ENCODE results near the gene BAX.
A peak's percentile ranks its signal among the peaks of the same experiment; 100 is the strongest.
"Not testable (repeated sequence)": the region's sequence is repeated elsewhere in the genome, so short reads cannot be mapped to it uniquely, and the experiment has no call there.

The BAX gene
- total RNA-seq = 35.5 to 62.8 (median 52.0) reads per million in 9 experiments

- peaks cover 25% of the 10 kb centered on the region for H3K36me3 Mint-ChIP-seq (ENCODE audit: insufficient read depth)
- H3K4me1 Mint-ChIP-seq (ENCODE audit: low read depth in 2 of 2) = peaks cover 16 to 18% of the 10 kb centered on the region in 2 donors
- no peaks in the 10 kb centered on the region for H3K27me3 Mint-ChIP-seq
- DNase-seq (peak; percentile 68 to 77 (median 74)), ATAC-seq (replicated peaks) (peak; percentile 93)
- no peaks in the 10 kb centered on the region for H3K9me3 Mint-ChIP-seq
- H3K4me3 Mint-ChIP-seq = peak within 1 kb of the TSS; percentile 88 to 91
- H3K27ac Mint-ChIP-seq = peak within 1 kb of the TSS; percentile 89 to 91
These were observed at the start of gene BAX for GRCh38 chr19:48954595-48955307. TSS of gene BAX (plus strand) at chr19:48954875. CDS start at chr19:48954929, 54 bp downstream.

GRCh38 chr19:48905664-48906063 is 49.0 kb upstream of the BAX start:
- ATAC-seq (replicated peaks) (no peak), DNase-seq (no peak)
- Mint-ChIP-seq H3K36me3 (ENCODE audit: insufficient read depth) (peaks cover 59% of the 10 kb centered on the region), H3K27ac (no peak overlapping the region), H3K4me1 (ENCODE audit: low read depth in 2 of 2) (peaks cover 11 to 17% of the 10 kb centered on the region in 2 donors), H3K27me3 (no peaks in the 10 kb centered on the region), H3K9me3 (no peaks in the 10 kb centered on the region), H3K4me3 (no peak overlapping the region)

GRCh38 chr19:48906324-48906723 is 48.4 kb upstream of the BAX start:
- H3K9me3 Mint-ChIP-seq = no peaks in the 10 kb centered on the region
- ATAC-seq (replicated peaks) = no peak
- H3K4me1 Mint-ChIP-seq (ENCODE audit: low read depth in 2 of 2) = peaks cover 5 to 12% of the 10 kb centered on the region in 2 donors
- H3K27ac Mint-ChIP-seq = no peak overlapping the region
- DNase-seq = no peak
- H3K36me3 Mint-ChIP-seq (ENCODE audit: insufficient read depth) = peaks cover 66% of the 10 kb centered on the region
- H3K27me3 Mint-ChIP-seq = no peaks in the 10 kb centered on the region
- no peak overlapping the region for H3K4me3 Mint-ChIP-seq

- Mint-ChIP-seq H3K4me3 (no peak overlapping the region), H3K36me3 (ENCODE audit: insufficient read depth) (peaks cover 73% of the 10 kb centered on the region), H3K9me3 (no peaks in the 10 kb centered on the region), H3K27ac (peak overlapping the region in 1 of 2 donors; percentile 51), H3K4me1 (ENCODE audit: low read depth in 2 of 2) (peaks cover under 1 to 4% of the 10 kb centered on the region in 2 donors), H3K27me3 (no peaks in the 10 kb centered on the region)
- no peak for DNase-seq
- ATAC-seq (replicated peaks) = no peak
These were observed 47.0 kb upstream of the BAX start for GRCh38 chr19:48907671-48908070.

GRCh38 chr19:48909424-48910077 is 45.1 kb upstream of the BAX start:
- peaks cover 88% of the 10 kb centered on the region for H3K36me3 Mint-ChIP-seq (ENCODE audit: insufficient read depth)
- not testable (repeated sequence) for H3K27ac Mint-ChIP-seq; H3K9me3 Mint-ChIP-seq; DNase-seq; ATAC-seq (replicated peaks); H3K4me3 Mint-ChIP-seq; H3K4me1 Mint-ChIP-seq (ENCODE audit: low read depth in 2 of 2); H3K27me3 Mint-ChIP-seq

- ATAC-seq (replicated peaks) = no peak
- Mint-ChIP-seq H3K9me3 (no peaks in the 10 kb centered on the region), H3K27me3 (no peaks in the 10 kb centered on the region), H3K4me1 (ENCODE audit: low read depth in 2 of 2) (peaks cover 2 to 3% of the 10 kb centered on the region in 2 donors), H3K36me3 (ENCODE audit: insufficient read depth) (peaks cover 90% of the 10 kb centered on the region), H3K4me3 (no peak overlapping the region), H3K27ac (no peak overlapping the region)
- DNase-seq = no peak
These were observed 43.9 kb upstream of the BAX start for GRCh38 chr19:48910803-48911202.

- Mint-ChIP-seq H3K4me3 (no peak overlapping the region), H3K4me1 (ENCODE audit: low read depth in 2 of 2) (peaks cover 3 to 4% of the 10 kb centered on the region in 2 donors), H3K36me3 (ENCODE audit: insufficient read depth) (peaks cover 80% of the 10 kb centered on the region), H3K9me3 (no peaks in the 10 kb centered on the region), H3K27ac (peak overlapping the region in 1 of 2 donors; percentile 68), H3K27me3 (no peaks in the 10 kb centered on the region)
- peak in 2 of 3 experiments; percentile 22 to 25 for DNase-seq
- ATAC-seq (replicated peaks) = peak; percentile 67
These were observed 41.4 kb upstream of the BAX start for GRCh38 chr19:48913114-48913889.

- Mint-ChIP-seq H3K9me3 (no peaks in the 10 kb centered on the region), H3K4me3 (no peak overlapping the region), H3K27me3 (no peaks in the 10 kb centered on the region), H3K36me3 (ENCODE audit: insufficient read depth) (peaks cover 76% of the 10 kb centered on the region), H3K4me1 (ENCODE audit: low read depth in 2 of 2) (peaks cover 3 to 4% of the 10 kb centered on the region in 2 donors), H3K27ac (no peak overlapping the region)
- no peak for DNase-seq
- no peak for ATAC-seq (replicated peaks)
These were observed 40.5 kb upstream of the BAX start for GRCh38 chr19:48914181-48914580.

GRCh38 chr19:48915757-48916156 is 38.9 kb upstream of the BAX start:
- H3K27ac Mint-ChIP-seq = no peak overlapping the region
- no peak for ATAC-seq (replicated peaks)
- no peaks in the 10 kb centered on the region for H3K27me3 Mint-ChIP-seq
- no peaks in the 10 kb centered on the region for H3K9me3 Mint-ChIP-seq
- H3K36me3 Mint-ChIP-seq (ENCODE audit: insufficient read depth) = peaks cover 65% of the 10 kb centered on the region
- DNase-seq = no peak
- peaks cover 3 to 4% of the 10 kb centered on the region in 2 donors for H3K4me1 Mint-ChIP-seq (ENCODE audit: low read depth in 2 of 2)
- H3K4me3 Mint-ChIP-seq = no peak overlapping the region

GRCh38 chr19:48918071-48918470 is 36.6 kb upstream of the BAX start:
- Mint-ChIP-seq H3K27me3 (no peaks in the 10 kb centered on the region), H3K36me3 (ENCODE audit: insufficient read depth) (peaks cover 53% of the 10 kb centered on the region), H3K9me3 (no peaks in the 10 kb centered on the region), H3K27ac (peak overlapping the region; percentile 38 to 53), H3K4me3 (no peak overlapping the region), H3K4me1 (ENCODE audit: low read depth in 2 of 2) (peaks cover 3 to 4% of the 10 kb centered on the region in 2 donors)
- DNase-seq (no peak), ATAC-seq (replicated peaks) (no peak)

- no peak for DNase-seq
- H3K27ac Mint-ChIP-seq = peak overlapping the region in 1 of 2 donors; percentile 38
These were observed 35.9 kb upstream of the BAX start for GRCh38 chr19:48918801-48919247.

GRCh38 chr19:48919271-48919670 is 35.4 kb upstream of the BAX start:
- not testable (repeated sequence) for H3K4me3 Mint-ChIP-seq; H3K27me3 Mint-ChIP-seq; DNase-seq; H3K27ac Mint-ChIP-seq; H3K4me1 Mint-ChIP-seq (ENCODE audit: low read depth in 2 of 2); ATAC-seq (replicated peaks); H3K9me3 Mint-ChIP-seq
- H3K36me3 Mint-ChIP-seq (ENCODE audit: insufficient read depth) = peaks cover 46% of the 10 kb centered on the region

More at GRCh38 chr19:48918801-48919247, 35.9 kb upstream of the BAX start:
- Mint-ChIP-seq H3K36me3 (ENCODE audit: insufficient read depth) (peaks cover 50% of the 10 kb centered on the region), H3K9me3 (no peaks in the 10 kb centered on the region), H3K4me1 (ENCODE audit: low read depth in 2 of 2) (peaks cover 3 to 4% of the 10 kb centered on the region in 2 donors), H3K27me3 (no peaks in the 10 kb centered on the region), H3K4me3 (no peak overlapping the region)
- peak; percentile 43 for ATAC-seq (replicated peaks)

- no peaks in the 10 kb centered on the region for H3K27me3 Mint-ChIP-seq
- DNase-seq (no peak), ATAC-seq (replicated peaks) (no peak)
- H3K4me3 Mint-ChIP-seq = no peak overlapping the region
- H3K9me3 Mint-ChIP-seq = no peaks in the 10 kb centered on the region
- peaks cover 30% of the 10 kb centered on the region for H3K36me3 Mint-ChIP-seq (ENCODE audit: insufficient read depth)
- no peak overlapping the region for H3K27ac Mint-ChIP-seq
- peaks cover 0 to 4% of the 10 kb centered on the region in 2 donors for H3K4me1 Mint-ChIP-seq (ENCODE audit: low read depth in 2 of 2)
These were observed 33.7 kb upstream of the BAX start for GRCh38 chr19:48920949-48921348.
